OCI-LY3 (cell line): ENCODE results near the gene USP31.

ENCODE experiments used
- CTCF ChIP-seq: fragments of 200-600, 300-600 bp; sonication (generic); IDR thresholded peaks from 2 replicates; pipeline ENCODE4 v1.5.1; 2014; ENCODE audit warnings: antibody characterized with exemption, low read length, low read depth
- EZH2phosphoT487 ChIP-seq: fragments of 200-600 bp; shearing (Covaris generic); IDR thresholded peaks from 2 replicates; pipeline ENCODE4 v1.6.1; 2018; ENCODE audit warnings: antibody characterized with exemption, mixed run types, low read depth

DNA sequence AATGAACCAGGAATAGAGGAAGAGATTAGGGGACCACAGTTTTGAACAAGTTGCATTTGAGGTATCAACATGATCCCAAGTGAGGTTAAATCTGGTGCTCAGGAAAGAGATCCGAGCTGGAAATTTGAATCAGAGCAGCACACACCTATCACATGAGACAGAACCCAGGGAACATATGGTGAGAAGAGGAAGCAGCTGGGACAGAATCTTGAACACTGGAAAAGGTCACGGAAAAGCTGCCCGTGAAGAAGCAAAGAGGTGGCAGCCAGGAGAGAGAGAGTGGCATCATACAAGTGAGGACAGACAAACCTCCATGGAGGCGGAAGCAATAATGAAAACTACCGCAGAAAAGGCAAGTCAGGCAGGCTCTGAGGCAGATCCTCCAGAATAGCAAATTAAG is 36.1 kb downstream of the USP31 start:
- no peak for TF ChIP-seq CTCF
- no peak for TF ChIP-seq EZH2phosphoT487
